ENCODE measurements around the gene MAFF. TPM values are rescaled to one million over a fixed set of nuclear protein-coding genes. Genes with fewer than 3 reads are reported as not detected.

Gene MAFF
- total and polyA plus RNA-seq, 9 of the 15 experiments (the other 6 are each of a cell fraction or from before 2014, with no cell fraction given): 0.51 to 8.0 (median 5.4) TPM

DNA sequence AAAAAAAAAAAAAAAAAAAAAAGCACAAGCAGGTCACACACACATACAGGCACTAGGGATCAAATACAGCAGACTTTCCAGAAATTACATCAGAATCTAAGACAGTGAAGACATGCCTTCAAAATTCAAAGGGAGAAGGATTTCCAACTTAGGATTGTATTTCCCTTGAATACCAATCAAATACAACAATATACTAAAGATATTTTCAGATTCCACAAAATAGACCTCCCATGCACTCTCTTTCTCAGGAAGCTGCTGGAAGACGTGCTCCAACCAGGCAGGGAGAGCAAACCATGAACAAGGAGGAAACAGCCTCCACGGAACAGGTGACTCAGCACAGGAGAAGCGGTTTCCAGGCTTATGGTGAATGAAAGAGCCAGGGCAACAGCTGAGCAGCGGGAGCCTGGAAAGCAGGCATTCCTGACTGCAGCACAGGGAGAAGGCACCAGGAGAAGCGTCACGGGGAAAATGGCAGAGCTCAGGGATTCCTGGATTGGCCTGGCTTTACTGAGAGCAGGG lies 39.0 kb downstream of the MAFF start (continued):
- TF ChIP-seq, protein P1, sequence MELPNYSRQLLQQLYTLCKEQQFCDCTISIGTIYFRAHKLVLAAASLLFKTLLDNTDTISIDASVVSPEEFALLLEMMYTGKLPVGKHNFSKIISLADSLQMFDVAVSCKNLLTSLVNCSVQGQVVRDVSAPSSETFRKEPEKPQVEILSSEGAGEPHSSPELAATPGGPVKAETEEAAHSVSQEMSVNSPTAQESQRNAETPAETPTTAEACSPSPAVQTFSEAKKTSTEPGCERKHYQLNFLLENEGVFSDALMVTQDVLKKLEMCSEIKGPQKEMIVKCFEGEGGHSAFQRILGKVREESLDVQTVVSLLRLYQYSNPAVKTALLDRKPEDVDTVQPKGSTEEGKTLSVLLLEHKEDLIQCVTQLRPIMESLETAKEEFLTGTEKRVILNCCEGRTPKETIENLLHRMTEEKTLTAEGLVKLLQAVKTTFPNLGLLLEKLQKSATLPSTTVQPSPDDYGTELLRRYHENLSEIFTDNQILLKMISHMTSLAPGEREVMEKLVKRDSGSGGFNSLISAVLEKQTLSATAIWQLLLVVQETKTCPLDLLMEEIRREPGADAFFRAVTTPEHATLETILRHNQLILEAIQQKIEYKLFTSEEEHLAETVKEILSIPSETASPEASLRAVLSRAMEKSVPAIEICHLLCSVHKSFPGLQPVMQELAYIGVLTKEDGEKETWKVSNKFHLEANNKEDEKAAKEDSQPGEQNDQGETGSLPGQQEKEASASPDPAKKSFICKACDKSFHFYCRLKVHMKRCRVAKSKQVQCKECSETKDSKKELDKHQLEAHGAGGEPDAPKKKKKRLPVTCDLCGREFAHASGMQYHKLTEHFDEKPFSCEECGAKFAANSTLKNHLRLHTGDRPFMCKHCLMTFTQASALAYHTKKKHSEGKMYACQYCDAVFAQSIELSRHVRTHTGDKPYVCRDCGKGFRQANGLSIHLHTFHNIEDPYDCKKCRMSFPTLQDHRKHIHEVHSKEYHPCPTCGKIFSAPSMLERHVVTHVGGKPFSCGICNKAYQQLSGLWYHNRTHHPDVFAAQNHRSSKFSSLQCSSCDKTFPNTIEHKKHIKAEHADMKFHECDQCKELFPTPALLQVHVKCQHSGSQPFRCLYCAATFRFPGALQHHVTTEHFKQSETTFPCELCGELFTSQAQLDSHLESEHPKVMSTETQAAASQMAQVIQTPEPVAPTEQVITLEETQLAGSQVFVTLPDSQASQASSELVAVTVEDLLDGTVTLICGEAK (IDR thresholded peaks at IDR 0.05): no peak
- TF ChIP-seq, protein P1 (CRISPR knock-in tag; IDR thresholded peaks at IDR 0.05): no peak
- TF ChIP-seq SETDB1 (IDR thresholded peaks at IDR 0.05; ENCODE audit: low read length) (no peak), ZNF354B (CRISPR knock-in tag; IDR thresholded peaks at IDR 0.05) (no peak), SRSF9 (IDR thresholded peaks at IDR 0.05; ENCODE audit: borderline replicate concordance, low read depth, low read length) (no peak), RBM14 (IDR thresholded peaks at IDR 0.05; ENCODE audit: borderline replicate concordance, insufficient read depth, low read depth, low read length) (no peak), BRD9 (IDR thresholded peaks at IDR 0.05; ENCODE audit: low read depth, partially characterized antibody) (peak; percentile 76), ASH1L (IDR thresholded peaks at IDR 0.05; ENCODE audit: borderline replicate concordance, low read depth, partially characterized antibody) (no peak)
- TF ChIP-seq, protein P2, sequence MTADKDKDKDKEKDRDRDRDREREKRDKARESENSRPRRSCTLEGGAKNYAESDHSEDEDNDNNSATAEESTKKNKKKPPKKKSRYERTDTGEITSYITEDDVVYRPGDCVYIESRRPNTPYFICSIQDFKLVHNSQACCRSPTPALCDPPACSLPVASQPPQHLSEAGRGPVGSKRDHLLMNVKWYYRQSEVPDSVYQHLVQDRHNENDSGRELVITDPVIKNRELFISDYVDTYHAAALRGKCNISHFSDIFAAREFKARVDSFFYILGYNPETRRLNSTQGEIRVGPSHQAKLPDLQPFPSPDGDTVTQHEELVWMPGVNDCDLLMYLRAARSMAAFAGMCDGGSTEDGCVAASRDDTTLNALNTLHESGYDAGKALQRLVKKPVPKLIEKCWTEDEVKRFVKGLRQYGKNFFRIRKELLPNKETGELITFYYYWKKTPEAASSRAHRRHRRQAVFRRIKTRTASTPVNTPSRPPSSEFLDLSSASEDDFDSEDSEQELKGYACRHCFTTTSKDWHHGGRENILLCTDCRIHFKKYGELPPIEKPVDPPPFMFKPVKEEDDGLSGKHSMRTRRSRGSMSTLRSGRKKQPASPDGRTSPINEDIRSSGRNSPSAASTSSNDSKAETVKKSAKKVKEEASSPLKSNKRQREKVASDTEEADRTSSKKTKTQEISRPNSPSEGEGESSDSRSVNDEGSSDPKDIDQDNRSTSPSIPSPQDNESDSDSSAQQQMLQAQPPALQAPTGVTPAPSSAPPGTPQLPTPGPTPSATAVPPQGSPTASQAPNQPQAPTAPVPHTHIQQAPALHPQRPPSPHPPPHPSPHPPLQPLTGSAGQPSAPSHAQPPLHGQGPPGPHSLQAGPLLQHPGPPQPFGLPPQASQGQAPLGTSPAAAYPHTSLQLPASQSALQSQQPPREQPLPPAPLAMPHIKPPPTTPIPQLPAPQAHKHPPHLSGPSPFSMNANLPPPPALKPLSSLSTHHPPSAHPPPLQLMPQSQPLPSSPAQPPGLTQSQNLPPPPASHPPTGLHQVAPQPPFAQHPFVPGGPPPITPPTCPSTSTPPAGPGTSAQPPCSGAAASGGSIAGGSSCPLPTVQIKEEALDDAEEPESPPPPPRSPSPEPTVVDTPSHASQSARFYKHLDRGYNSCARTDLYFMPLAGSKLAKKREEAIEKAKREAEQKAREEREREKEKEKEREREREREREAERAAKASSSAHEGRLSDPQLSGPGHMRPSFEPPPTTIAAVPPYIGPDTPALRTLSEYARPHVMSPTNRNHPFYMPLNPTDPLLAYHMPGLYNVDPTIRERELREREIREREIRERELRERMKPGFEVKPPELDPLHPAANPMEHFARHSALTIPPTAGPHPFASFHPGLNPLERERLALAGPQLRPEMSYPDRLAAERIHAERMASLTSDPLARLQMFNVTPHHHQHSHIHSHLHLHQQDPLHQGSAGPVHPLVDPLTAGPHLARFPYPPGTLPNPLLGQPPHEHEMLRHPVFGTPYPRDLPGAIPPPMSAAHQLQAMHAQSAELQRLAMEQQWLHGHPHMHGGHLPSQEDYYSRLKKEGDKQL (CRISPR knock-in tag; IDR thresholded peaks at IDR 0.05; ENCODE audit: borderline replicate concordance): no peak
- TF ChIP-seq, protein P3, sequence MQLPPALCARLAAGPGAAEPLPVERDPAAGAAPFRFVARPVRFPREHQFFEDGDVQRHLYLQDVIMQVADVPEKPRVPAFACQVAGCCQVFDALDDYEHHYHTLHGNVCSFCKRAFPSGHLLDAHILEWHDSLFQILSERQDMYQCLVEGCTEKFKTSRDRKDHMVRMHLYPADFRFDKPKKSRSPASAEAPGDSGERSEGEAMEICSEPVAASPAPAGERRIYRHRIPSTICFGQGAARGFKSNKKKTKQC (CRISPR knock-in tag; IDR thresholded peaks at IDR 0.05): no peak
- TF ChIP-seq, protein P4, sequence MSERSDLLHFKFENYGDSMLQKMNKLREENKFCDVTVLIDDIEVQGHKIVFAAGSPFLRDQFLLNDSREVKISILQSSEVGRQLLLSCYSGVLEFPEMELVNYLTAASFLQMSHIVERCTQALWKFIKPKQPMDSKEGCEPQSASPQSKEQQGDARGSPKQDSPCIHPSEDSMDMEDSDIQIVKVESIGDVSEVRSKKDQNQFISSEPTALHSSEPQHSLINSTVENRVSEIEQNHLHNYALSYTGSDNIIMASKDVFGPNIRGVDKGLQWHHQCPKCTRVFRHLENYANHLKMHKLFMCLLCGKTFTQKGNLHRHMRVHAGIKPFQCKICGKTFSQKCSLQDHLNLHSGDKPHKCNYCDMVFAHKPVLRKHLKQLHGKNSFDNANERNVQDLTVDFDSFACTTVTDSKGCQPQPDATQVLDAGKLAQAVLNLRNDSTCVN (CRISPR knock-in tag; IDR thresholded peaks at IDR 0.05): no peak
